Neural progenitor cell (in vitro differentiated cells): ENCODE measurements around the gene MYO1D. TPM values are rescaled to one million over a fixed set of nuclear protein-coding genes. Genes with fewer than 3 reads are reported as not detected.
A peak's percentile ranks its signal among the peaks of the same experiment; 100 is the strongest.

Experiments
- DNase-seq: peaks from one replicate; pipeline ENCODE4 v3.0.0-alpha.2; 2016; ENCODE audit warnings: low spot score
- H2AFZ ChIP-seq: fragments of 200-600 bp; sonication (generic); replicated peaks from 2 replicates; pipeline ENCODE4 v1.6.1; 2016; ENCODE audit warnings: antibody characterized with exemption
- H3F3A ChIP-seq: fragments of 200-600 bp; sonication (generic); 2 replicates; pipeline ENCODE4 v1.6.1; 2016; ENCODE audit warnings: antibody characterized with exemption, low read depth
- H3K27ac ChIP-seq: fragments of 200-600 bp; sonication (generic); 2 replicates; pipeline ENCODE4 v1.5.1; 2016; ENCODE audit warnings: mild to moderate bottlenecking
- H3K27me3 ChIP-seq: fragments of 200-600 bp; sonication (generic); 2 replicates; pipeline ENCODE4 v1.6.1; 2016; ENCODE audit warnings: mild to moderate bottlenecking, moderate library complexity
- H3K36me3 ChIP-seq: fragments of 200-600 bp; sonication (generic); 2 replicates; pipeline ENCODE4 v1.5.1; 2016
- H3K4me1 ChIP-seq: fragments of 200-600 bp; sonication (generic); 2 replicates; pipeline ENCODE4 v1.6.1; 2016; ENCODE audit warnings: mixed run types
- H3K4me2 ChIP-seq: fragments of 200-600 bp; sonication (generic); 2 replicates; pipeline ENCODE4 v1.6.1; 2016
- H3K4me3 ChIP-seq: fragments of 200-600 bp; sonication (generic); 2 replicates; pipeline ENCODE4 v1.5.1; 2016
- H3K79me2 ChIP-seq: fragments of 200-600 bp; sonication (generic); 2 replicates; pipeline ENCODE4 v1.6.1; 2016; ENCODE audit warnings: low read depth
- H3K9ac ChIP-seq: fragments of 200-600 bp; sonication (generic); 2 replicates; pipeline ENCODE4 v1.6.1; 2016
- H3K9me3 ChIP-seq: fragments of 200-600 bp; sonication (generic); 2 replicates; pipeline ENCODE4 v1.5.1; 2016; ENCODE audit warnings: low read depth
- H4K20me1 ChIP-seq: fragments of 200-600 bp; sonication (generic); 2 replicates; pipeline ENCODE4 v1.6.1; 2016; ENCODE audit warnings: low read depth
- H3K27ac Mint-ChIP-seq: 3 replicates; pipeline ENCODE4 v1.8.0; 2021; ENCODE audit warnings: mixed read lengths
- H3K27me3 Mint-ChIP-seq: 2 replicates; pipeline ENCODE4 v1.8.0; 2022; ENCODE audit warnings: low read depth, mild to moderate bottlenecking, inconsistent platforms, moderate library complexity, mixed read lengths; ENCODE audit not compliant: insufficient read depth
- H3K36me3 Mint-ChIP-seq: 3 replicates; pipeline ENCODE4 v1.8.0; 2021; ENCODE audit warnings: mixed read lengths
- H3K4me1 Mint-ChIP-seq: 3 replicates; pipeline ENCODE4 v1.8.0; 2021; ENCODE audit warnings: mixed read lengths
- H3K4me3 Mint-ChIP-seq: 3 replicates; pipeline ENCODE4 v1.8.0; 2021; ENCODE audit warnings: mild to moderate bottlenecking, moderate library complexity, mixed read lengths
- H3K9me3 Mint-ChIP-seq: 3 replicates; pipeline ENCODE4 v1.8.0; 2020; ENCODE audit warnings: mixed read lengths
- EZH2 ChIP-seq: fragments of 200-600 bp; sonication (generic); IDR thresholded peaks from 2 replicates; pipeline ENCODE4 v1.6.1; 2017; ENCODE audit warnings: antibody characterized with exemption, mild to moderate bottlenecking, moderate library complexity
- small RNA-seq: library from RNA; depleted of rRNA; stranded (forward); fragments of <200 nt; gene quantifications from one replicate; pipeline ENCODE3, GENCODE V24; 2015
- total RNA-seq: library from RNA; depleted of rRNA; stranded (reverse); fragments of >200 nt; gene quantifications from 2 replicates; pipeline ENCODE4 v1.2.3, GENCODE V29; 2015; ENCODE audit warnings: low replicate concordance
- TF ChIP-seq, protein P1 (sequence below): fragments of 200-600 bp; sonication (generic); IDR thresholded peaks from 2 replicates; pipeline ENCODE4 v1.5.1; 2017; ENCODE audit warnings: antibody characterized with exemption, mild to moderate bottlenecking

The MYO1D gene
- total RNA-seq, 1 donor from 2014 or later = 6.2 TPM

DNA sequence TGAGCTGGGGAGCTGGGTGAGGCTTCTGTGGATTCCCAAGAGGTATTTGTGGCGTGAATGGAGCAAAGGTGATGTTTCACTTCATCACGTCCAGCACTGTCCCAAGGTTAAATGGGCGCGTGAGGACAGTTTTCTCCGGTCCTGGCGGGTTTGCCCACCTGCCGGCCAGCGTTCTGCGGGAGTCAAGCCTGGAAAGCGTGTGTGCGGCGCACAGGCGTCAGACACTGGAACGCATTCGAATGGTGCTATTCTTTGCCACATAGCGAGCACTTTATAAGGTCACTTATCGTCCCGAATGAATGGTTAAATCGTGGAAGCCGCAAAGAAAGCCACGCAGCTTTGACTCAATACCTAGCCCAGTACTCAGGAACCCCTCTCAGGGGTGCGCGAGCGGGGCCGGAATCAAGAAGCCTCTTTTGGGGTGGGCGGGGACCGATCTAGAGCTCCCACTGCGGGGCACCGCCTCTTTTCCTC is 433.1 kb downstream of the MYO1D start:
- peaks cover 7% of the 10 kb centered on the region for H3K4me1 ChIP-seq
- no peak for DNase-seq
- no peak for TF ChIP-seq EZH2
- TF ChIP-seq, protein P1, sequence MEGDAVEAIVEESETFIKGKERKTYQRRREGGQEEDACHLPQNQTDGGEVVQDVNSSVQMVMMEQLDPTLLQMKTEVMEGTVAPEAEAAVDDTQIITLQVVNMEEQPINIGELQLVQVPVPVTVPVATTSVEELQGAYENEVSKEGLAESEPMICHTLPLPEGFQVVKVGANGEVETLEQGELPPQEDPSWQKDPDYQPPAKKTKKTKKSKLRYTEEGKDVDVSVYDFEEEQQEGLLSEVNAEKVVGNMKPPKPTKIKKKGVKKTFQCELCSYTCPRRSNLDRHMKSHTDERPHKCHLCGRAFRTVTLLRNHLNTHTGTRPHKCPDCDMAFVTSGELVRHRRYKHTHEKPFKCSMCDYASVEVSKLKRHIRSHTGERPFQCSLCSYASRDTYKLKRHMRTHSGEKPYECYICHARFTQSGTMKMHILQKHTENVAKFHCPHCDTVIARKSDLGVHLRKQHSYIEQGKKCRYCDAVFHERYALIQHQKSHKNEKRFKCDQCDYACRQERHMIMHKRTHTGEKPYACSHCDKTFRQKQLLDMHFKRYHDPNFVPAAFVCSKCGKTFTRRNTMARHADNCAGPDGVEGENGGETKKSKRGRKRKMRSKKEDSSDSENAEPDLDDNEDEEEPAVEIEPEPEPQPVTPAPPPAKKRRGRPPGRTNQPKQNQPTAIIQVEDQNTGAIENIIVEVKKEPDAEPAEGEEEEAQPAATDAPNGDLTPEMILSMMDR = peak; percentile 93
- H3F3A ChIP-seq = no peaks in the 10 kb centered on the region
- H3K79me2 ChIP-seq = peaks cover 45% of the 10 kb centered on the region
- no peaks in the 10 kb centered on the region for H3K9me3 ChIP-seq
- peak overlapping the region; percentile 67 for H3K4me2 ChIP-seq
- H3K9ac ChIP-seq = no peak overlapping the region
- H2AFZ ChIP-seq = peak overlapping the region; percentile 96
- H3K27ac Mint-ChIP-seq = no peak overlapping the region
- peak overlapping the region; percentile 95 for H3K4me3 Mint-ChIP-seq
- peaks cover 10% of the 10 kb centered on the region for H3K36me3 Mint-ChIP-seq
- peaks cover 22% of the 10 kb centered on the region for H3K4me1 Mint-ChIP-seq
- H3K36me3 ChIP-seq = peaks cover 13% of the 10 kb centered on the region
- H3K4me3 ChIP-seq = peak overlapping the region; percentile 94
- peaks cover 4% of the 10 kb centered on the region for H3K27me3 Mint-ChIP-seq
- H3K27ac ChIP-seq = no peak overlapping the region
- peaks cover 8% of the 10 kb centered on the region for H3K9me3 Mint-ChIP-seq
- H3K27me3 ChIP-seq = peaks cover 12% of the 10 kb centered on the region
- H4K20me1 ChIP-seq = peaks cover 25% of the 10 kb centered on the region

Small RNAs within 50 kb of the gene (small RNA-seq; reads per million reads assigned to genes)
- gene RF00019 = not detected

Other genes with a start within 250 kb of the MYO1D start
- gene TMEM98, start 51.0 kb upstream of the MYO1D start, total RNA-seq = 117 and 168 TPM in 2 replicates
- not detected in 2 replicates for gene SPACA3, start 114.7 kb upstream of the MYO1D start, total RNA-seq